HG03378 (cell line): Measurements from ENCODE around the gene SLC45A3.

ENCODE experiments used
- ATAC-seq: cut with Tn5 transposase; IDR thresholded peaks from one replicate; pipeline ENCODE4 v1.9.1; 2021; ENCODE audit warnings: mild to moderate bottlenecking, moderate library complexity; ENCODE audit not compliant: unreplicated experiment

Gene SLC45A3

DNA sequence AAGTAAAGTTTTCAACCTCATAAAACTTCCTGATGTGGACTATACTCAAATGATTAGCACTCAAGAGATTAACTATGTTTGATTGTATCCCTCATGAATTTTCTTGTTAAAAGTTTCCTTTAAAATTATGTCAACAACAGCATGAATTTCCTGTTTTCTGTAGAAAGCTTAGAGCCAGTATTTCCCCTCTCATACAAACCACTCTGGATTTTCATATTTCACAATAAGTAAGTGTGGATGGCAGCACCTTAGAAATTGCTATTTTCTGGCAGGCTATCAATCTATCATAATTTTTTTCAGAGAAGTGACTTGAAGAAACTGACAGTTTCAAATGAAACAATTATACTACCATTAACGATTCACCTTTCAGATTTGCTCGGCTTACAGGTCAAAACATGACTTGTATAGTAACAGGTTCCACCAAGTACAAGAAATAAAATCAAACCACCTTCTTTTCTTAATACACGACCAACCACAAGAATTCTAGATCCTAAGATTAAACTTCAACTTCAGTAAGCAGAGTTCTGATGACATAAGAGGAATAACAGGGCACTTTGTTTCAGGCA is 69.3 kb downstream of the SLC45A3 start:
- no peak for ATAC-seq

DNA sequence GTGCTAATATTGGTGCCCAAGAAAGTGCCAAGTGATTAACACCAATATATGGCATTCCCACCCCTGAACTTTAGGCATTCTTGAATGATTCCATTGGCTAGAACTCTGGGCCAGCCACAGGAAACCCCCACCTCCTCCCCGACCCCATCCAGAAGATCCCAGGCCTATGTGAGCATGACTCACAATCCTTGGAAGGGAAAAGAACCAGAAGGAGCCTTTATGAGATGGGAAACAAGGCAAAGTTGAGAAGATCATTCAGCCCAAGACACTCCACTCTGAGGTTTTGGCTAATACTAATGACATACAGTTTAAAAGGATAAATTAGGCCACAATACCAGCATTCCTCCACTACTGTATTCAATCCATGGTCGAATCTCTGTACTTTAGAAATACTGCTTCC is 70.3 kb downstream of the SLC45A3 start:
- no peak for ATAC-seq
